Fibroblast of lung (primary cell): ENCODE data around the gene SC5D.

Experiments used
- EZH2 ChIP-seq: IDR thresholded peaks from 2 replicates; pipeline ENCODE4 v1.5.1; 2012; ENCODE audit warnings: low read length, control low read depth, mild to moderate bottlenecking; ENCODE audit errors: missing control alignments
- TF ChIP-seq, protein P1 (sequence below), 2 donors: IDR thresholded peaks in 1 of 2; conservative IDR thresholded peaks in 1 of 2; 1 replicate in 1 of 2; 2 replicates in 1 of 2; pipeline ENCODE4 v1.5.1; 2011 to 2012; ENCODE audit warnings: low read length in 2 of 2, control low read depth in 1 of 2, inconsistent platforms in 1 of 2, low read depth in 1 of 2, mild to moderate bottlenecking in 1 of 2

DNA sequence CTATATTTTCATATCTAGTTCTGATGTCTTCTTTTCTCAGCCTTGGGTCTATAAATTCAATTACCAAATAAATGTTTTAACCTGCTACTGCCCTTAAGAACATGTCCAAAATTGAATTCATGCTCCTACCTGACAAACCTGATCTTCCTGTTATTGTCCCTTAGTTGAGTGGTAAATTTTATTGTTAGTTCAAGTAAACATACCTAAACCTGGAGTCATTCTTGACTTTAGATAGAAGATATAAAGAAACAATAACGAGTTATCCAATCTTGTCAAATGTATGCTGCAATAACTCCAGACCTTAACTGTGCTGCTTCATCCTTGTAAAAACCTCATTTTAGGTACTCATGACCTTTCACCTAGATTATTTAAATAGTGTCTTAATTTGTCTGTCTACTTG, 34.6 kb upstream of the SC5D start:
- TF ChIP-seq, protein P1, sequence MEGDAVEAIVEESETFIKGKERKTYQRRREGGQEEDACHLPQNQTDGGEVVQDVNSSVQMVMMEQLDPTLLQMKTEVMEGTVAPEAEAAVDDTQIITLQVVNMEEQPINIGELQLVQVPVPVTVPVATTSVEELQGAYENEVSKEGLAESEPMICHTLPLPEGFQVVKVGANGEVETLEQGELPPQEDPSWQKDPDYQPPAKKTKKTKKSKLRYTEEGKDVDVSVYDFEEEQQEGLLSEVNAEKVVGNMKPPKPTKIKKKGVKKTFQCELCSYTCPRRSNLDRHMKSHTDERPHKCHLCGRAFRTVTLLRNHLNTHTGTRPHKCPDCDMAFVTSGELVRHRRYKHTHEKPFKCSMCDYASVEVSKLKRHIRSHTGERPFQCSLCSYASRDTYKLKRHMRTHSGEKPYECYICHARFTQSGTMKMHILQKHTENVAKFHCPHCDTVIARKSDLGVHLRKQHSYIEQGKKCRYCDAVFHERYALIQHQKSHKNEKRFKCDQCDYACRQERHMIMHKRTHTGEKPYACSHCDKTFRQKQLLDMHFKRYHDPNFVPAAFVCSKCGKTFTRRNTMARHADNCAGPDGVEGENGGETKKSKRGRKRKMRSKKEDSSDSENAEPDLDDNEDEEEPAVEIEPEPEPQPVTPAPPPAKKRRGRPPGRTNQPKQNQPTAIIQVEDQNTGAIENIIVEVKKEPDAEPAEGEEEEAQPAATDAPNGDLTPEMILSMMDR (conservative IDR thresholded peaks at IDR 0.05 in 1 of 2, IDR thresholded peaks at IDR 0.05 in 1 of 2; ENCODE audit: low read depth in 1 of 2, low read length in 2 of 2) = no peak
- TF ChIP-seq EZH2 = no peak
